ENCODE results near the gene BRWD1. TPM values are rescaled to one million over a fixed set of nuclear protein-coding genes. Genes with fewer than 3 reads are reported as not detected.

BRWD1 gene
- polyA plus RNA-seq, 1 donor (not counting 4 experiments of a cell fraction or from before 2014, with no cell fraction given): 15.1 TPM

DNA sequence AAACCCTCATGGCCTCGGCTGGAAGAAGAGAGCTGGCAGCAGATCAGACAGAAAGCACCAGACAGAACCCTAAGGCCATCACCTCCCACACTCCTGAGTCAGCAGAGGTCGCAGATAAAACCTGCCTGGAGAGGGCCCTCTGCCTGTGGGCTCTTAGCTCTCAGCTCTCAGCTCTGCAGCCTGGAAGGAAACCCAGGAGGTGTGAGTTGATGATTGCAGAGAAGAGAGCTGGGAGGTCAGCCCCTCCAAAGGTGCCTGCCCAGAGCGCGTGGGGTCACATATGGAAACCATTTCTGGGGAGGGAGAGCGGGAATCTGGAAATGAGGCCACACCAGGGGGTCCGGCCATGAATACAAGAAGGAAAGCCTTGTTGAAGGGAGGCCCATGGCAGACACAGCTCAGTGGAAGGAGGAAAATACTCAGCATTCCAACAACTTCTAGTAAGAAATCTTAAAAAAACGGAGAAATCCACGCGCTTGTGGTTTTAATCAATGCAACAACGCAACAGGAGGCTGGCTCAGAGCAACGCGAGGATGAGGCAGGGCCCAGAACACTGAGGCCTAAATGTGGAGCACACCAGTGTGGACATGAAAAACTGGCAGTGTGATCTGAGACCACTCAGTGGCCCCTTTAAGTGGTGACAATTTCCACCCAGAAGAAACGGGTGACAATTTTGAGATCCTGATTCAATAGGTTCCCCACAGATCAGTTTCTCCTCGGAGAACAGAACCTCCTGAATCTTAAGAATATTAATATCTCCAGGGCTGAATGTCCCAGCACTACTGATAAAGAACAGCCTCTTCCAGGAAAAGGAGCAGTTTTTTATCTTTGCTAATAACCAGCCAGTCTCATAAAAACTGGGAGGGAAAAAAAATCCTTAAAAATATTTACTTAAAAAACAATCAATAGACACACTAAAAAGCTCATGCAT, 175.9 kb downstream of the BRWD1 start:
- Histone ChIP-seq H3K27me3 (ENCODE audit: control insufficient read depth, extremely low read depth, insufficient read depth, low read length) (no peaks in the 10 kb centered on the region), H3K9me3 (ENCODE audit: control insufficient read depth, low read depth, low read length) (no peaks in the 10 kb centered on the region), H3K79me2 (ENCODE audit: control insufficient read depth, insufficient read depth, low read length) (no peaks in the 10 kb centered on the region), H3K4me2 (ENCODE audit: control insufficient read depth, extremely low read depth, insufficient read depth, low read depth, low read length) (no peak overlapping the region), H3K4me1 (ENCODE audit: control insufficient read depth, extremely low read depth, insufficient read depth, low read length) (peaks cover 11% of the 10 kb centered on the region), H3K27ac (ENCODE audit: control insufficient read depth, insufficient read depth, low read length) (no peak overlapping the region), H3K9me1 (ENCODE audit: control insufficient read depth, extremely low read depth, insufficient read depth, low read length) (no peaks in the 10 kb centered on the region), H4K20me1 (ENCODE audit: control insufficient read depth, extremely low read depth, insufficient read depth, low read length) (no peaks in the 10 kb centered on the region), H2AFZ (ENCODE audit: control insufficient read depth, low read length) (no peak overlapping the region), H3K9ac (ENCODE audit: control insufficient read depth, extremely low read depth, insufficient read depth, low read length) (peak overlapping the region; percentile 15), H3K36me3 (ENCODE audit: control insufficient read depth in 2 of 2, extremely low read depth in 1 of 2, insufficient read depth in 2 of 2, low read length in 2 of 2) (no peaks in the 10 kb centered on the region), H3K4me3 (ENCODE audit: control insufficient read depth in 2 of 3, extremely low read depth in 1 of 3, insufficient read depth in 2 of 3, low read depth in 1 of 3, low read length in 3 of 3) (no peak overlapping the region)
- dilution Hi-C loops (cut with MboI; ENCODE audit: extremely low pct_ligation_motif_present, low sequenced_read_pairs): no loop called here
- TF ChIP-seq CTCF (optimal IDR thresholded peaks at IDR 0.05 in 1 of 3, IDR thresholded peaks at IDR 0.05 in 1 of 3, conservative IDR thresholded peaks at IDR 0.05 in 1 of 3; ENCODE audit: extremely low read depth in 1 of 3, insufficient read depth in 2 of 3, low read length in 3 of 3): peak; percentile 13 to 33 (median 27)
- TF ChIP-seq EZH2 (IDR thresholded peaks at IDR 0.05; ENCODE audit: low read length): no peak
- FAIRE-seq: no peak
- DNase-seq (ENCODE audit: low read depth, low spot score): no peak

- Histone ChIP-seq H3K27ac (ENCODE audit: control insufficient read depth, insufficient read depth, low read length) (no peak overlapping the region), H3K9me3 (ENCODE audit: control insufficient read depth, low read depth, low read length) (no peaks in the 10 kb centered on the region), H3K4me1 (ENCODE audit: control insufficient read depth, extremely low read depth, insufficient read depth, low read length) (peaks cover 11% of the 10 kb centered on the region), H3K79me2 (ENCODE audit: control insufficient read depth, insufficient read depth, low read length) (no peaks in the 10 kb centered on the region), H3K27me3 (ENCODE audit: control insufficient read depth, extremely low read depth, insufficient read depth, low read length) (no peaks in the 10 kb centered on the region), H3K36me3 (ENCODE audit: control insufficient read depth in 2 of 2, extremely low read depth in 1 of 2, insufficient read depth in 2 of 2, low read length in 2 of 2) (no peaks in the 10 kb centered on the region), H3K9ac (ENCODE audit: control insufficient read depth, extremely low read depth, insufficient read depth, low read length) (no peak overlapping the region), H4K20me1 (ENCODE audit: control insufficient read depth, extremely low read depth, insufficient read depth, low read length) (no peaks in the 10 kb centered on the region), H2AFZ (ENCODE audit: control insufficient read depth, low read length) (no peak overlapping the region), H3K9me1 (ENCODE audit: control insufficient read depth, extremely low read depth, insufficient read depth, low read length) (no peaks in the 10 kb centered on the region), H3K4me2 (ENCODE audit: control insufficient read depth, extremely low read depth, insufficient read depth, low read depth, low read length) (no peak overlapping the region), H3K4me3 (ENCODE audit: control insufficient read depth in 2 of 3, extremely low read depth in 1 of 3, insufficient read depth in 2 of 3, low read depth in 1 of 3, low read length in 3 of 3) (no peak overlapping the region)
- dilution Hi-C loops (cut with MboI; ENCODE audit: extremely low pct_ligation_motif_present, low sequenced_read_pairs): no loop called here
- TF ChIP-seq EZH2 (IDR thresholded peaks at IDR 0.05; ENCODE audit: low read length) (no peak), CTCF (optimal IDR thresholded peaks at IDR 0.05 in 1 of 3, IDR thresholded peaks at IDR 0.05 in 1 of 3, conservative IDR thresholded peaks at IDR 0.05 in 1 of 3; ENCODE audit: extremely low read depth in 1 of 3, insufficient read depth in 2 of 3, low read length in 3 of 3) (no peak)
- no peak for FAIRE-seq
- DNase-seq (ENCODE audit: low read depth, low spot score): no peak
Observed at GRCh38 chr21:39136711-39137110, 176.7 kb downstream of the BRWD1 start.

Measured in keratinocyte (primary cell).